K562 (cell line): Measurements from ENCODE around the gene CDC42EP2. TPM values are rescaled to one million over a fixed set of nuclear protein-coding genes. Genes with fewer than 3 reads are reported as not detected.

ENCODE experiments used
- FOXJ3 ChIP-seq: sonication (generic); formaldehyde crosslinking; IDR thresholded peaks from 2 replicates; pipeline ENCODE4 v1.4.0; 2020; ENCODE audit warnings: mild to moderate bottlenecking, missing genetic modification reagents
- NCOA4 ChIP-seq: fragments of 450-650 bp; IDR thresholded peaks from 2 replicates; pipeline ENCODE4 v1.6.1; 2018; ENCODE audit warnings: mild to moderate bottlenecking; ENCODE audit not compliant: partially characterized antibody
- RBM39 ChIP-seq: fragments of 200-400 bp; formaldehyde crosslinking; optimal IDR thresholded peaks from 2 replicates; pipeline ENCODE3; 2018; ENCODE audit warnings: low read depth, low read length
- polyA plus RNA-seq, 8 experiments: library from polyadenylated mRNA; depleted of rRNA in 4 of 8; stranded (reverse) in 5 of 8; unstranded in 3 of 8; fragments of >200 nt; fragmentation: Nextera tagmentation in 2 of 8; fragmentation: Illumina TruSeq in 1 of 8; extraction: Ambion mirVana in 2 of 8; extraction: Trizol in 1 of 8; gene quantifications; 2 replicates each; pipeline versions ENCODE4 v1.2.1 to v1.2.3, GENCODE V29; 2011 to 2014; ENCODE audit warnings: inconsistent platforms in 1 of 8, missing spikeins in 1 of 8
- total RNA-seq, 7 experiments: library from RNA; depleted of rRNA in 6 of 7; stranded (reverse); fragments of >200 nt in 6 of 7; fragmentation: Illumina TruSeq in 2 of 7; extraction: Trizol in 2 of 7; gene quantifications; 2 replicates each; pipeline versions ENCODE4 v1.2.1 to v1.2.3, GENCODE V29; 2011 to 2021; ENCODE audit warnings: low replicate concordance in 1 of 7
- TF ChIP-seq, protein P1 (sequence below): fragments of 450-650 bp; IDR thresholded peaks from 2 replicates; pipeline ENCODE4 v1.6.1; 2016; ENCODE audit warnings: mild to moderate bottlenecking, moderate library complexity

CDC42EP2 gene
- total and polyA plus RNA-seq, 9 of the 15 experiments (the other 6 are each of a cell fraction or from before 2014, with no cell fraction given) = 0.27 to 3.5 (median 0.83) TPM; not detected in 1

- no peak for TF ChIP-seq FOXJ3
- no peak for TF ChIP-seq RBM39
- no peak for TF ChIP-seq NCOA4
- TF ChIP-seq, protein P1, sequence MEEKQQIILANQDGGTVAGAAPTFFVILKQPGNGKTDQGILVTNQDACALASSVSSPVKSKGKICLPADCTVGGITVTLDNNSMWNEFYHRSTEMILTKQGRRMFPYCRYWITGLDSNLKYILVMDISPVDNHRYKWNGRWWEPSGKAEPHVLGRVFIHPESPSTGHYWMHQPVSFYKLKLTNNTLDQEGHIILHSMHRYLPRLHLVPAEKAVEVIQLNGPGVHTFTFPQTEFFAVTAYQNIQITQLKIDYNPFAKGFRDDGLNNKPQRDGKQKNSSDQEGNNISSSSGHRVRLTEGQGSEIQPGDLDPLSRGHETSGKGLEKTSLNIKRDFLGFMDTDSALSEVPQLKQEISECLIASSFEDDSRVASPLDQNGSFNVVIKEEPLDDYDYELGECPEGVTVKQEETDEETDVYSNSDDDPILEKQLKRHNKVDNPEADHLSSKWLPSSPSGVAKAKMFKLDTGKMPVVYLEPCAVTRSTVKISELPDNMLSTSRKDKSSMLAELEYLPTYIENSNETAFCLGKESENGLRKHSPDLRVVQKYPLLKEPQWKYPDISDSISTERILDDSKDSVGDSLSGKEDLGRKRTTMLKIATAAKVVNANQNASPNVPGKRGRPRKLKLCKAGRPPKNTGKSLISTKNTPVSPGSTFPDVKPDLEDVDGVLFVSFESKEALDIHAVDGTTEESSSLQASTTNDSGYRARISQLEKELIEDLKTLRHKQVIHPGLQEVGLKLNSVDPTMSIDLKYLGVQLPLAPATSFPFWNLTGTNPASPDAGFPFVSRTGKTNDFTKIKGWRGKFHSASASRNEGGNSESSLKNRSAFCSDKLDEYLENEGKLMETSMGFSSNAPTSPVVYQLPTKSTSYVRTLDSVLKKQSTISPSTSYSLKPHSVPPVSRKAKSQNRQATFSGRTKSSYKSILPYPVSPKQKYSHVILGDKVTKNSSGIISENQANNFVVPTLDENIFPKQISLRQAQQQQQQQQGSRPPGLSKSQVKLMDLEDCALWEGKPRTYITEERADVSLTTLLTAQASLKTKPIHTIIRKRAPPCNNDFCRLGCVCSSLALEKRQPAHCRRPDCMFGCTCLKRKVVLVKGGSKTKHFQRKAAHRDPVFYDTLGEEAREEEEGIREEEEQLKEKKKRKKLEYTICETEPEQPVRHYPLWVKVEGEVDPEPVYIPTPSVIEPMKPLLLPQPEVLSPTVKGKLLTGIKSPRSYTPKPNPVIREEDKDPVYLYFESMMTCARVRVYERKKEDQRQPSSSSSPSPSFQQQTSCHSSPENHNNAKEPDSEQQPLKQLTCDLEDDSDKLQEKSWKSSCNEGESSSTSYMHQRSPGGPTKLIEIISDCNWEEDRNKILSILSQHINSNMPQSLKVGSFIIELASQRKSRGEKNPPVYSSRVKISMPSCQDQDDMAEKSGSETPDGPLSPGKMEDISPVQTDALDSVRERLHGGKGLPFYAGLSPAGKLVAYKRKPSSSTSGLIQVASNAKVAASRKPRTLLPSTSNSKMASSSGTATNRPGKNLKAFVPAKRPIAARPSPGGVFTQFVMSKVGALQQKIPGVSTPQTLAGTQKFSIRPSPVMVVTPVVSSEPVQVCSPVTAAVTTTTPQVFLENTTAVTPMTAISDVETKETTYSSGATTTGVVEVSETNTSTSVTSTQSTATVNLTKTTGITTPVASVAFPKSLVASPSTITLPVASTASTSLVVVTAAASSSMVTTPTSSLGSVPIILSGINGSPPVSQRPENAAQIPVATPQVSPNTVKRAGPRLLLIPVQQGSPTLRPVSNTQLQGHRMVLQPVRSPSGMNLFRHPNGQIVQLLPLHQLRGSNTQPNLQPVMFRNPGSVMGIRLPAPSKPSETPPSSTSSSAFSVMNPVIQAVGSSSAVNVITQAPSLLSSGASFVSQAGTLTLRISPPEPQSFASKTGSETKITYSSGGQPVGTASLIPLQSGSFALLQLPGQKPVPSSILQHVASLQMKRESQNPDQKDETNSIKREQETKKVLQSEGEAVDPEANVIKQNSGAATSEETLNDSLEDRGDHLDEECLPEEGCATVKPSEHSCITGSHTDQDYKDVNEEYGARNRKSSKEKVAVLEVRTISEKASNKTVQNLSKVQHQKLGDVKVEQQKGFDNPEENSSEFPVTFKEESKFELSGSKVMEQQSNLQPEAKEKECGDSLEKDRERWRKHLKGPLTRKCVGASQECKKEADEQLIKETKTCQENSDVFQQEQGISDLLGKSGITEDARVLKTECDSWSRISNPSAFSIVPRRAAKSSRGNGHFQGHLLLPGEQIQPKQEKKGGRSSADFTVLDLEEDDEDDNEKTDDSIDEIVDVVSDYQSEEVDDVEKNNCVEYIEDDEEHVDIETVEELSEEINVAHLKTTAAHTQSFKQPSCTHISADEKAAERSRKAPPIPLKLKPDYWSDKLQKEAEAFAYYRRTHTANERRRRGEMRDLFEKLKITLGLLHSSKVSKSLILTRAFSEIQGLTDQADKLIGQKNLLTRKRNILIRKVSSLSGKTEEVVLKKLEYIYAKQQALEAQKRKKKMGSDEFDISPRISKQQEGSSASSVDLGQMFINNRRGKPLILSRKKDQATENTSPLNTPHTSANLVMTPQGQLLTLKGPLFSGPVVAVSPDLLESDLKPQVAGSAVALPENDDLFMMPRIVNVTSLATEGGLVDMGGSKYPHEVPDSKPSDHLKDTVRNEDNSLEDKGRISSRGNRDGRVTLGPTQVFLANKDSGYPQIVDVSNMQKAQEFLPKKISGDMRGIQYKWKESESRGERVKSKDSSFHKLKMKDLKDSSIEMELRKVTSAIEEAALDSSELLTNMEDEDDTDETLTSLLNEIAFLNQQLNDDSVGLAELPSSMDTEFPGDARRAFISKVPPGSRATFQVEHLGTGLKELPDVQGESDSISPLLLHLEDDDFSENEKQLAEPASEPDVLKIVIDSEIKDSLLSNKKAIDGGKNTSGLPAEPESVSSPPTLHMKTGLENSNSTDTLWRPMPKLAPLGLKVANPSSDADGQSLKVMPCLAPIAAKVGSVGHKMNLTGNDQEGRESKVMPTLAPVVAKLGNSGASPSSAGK = no peak
These were observed 6.4 kb downstream of the CDC42EP2 start (continued) for GRCh38 chr11:65321076-65321475.
